ENCODE data around the gene HOXD10. TPM values are rescaled to one million over a fixed set of nuclear protein-coding genes. Genes with fewer than 3 reads are reported as not detected.

HOXD10 gene
- total RNA-seq, 1 experiment from 2014 or later, result 88.6 TPM

GRCh38 chr2:176099159-176099727 is 17.3 kb upstream of the HOXD10 start:
- POLR2A ChIA-PET (ENCODE audit: low non-redundant PET), result no interaction called here
- H3K4me1 ChIP-seq (ENCODE audit: insufficient read depth, low read length, poor library complexity, severe bottlenecking), result peaks cover 55% of the 10 kb centered on the region
- no TSS peak for BruUV-seq (replicated peaks)
- no peaks in the 10 kb centered on the region for H3K27me3 ChIP-seq (replicated peaks; ENCODE audit: insufficient read depth, low read depth, low read length, poor library complexity)
- peaks cover 7% of the 10 kb centered on the region for H3K36me3 ChIP-seq (ENCODE audit: insufficient read depth, low read length, poor library complexity, severe bottlenecking)
- CTCF ChIA-PET, result no interaction called here
- no peak overlapping the region for H3K27ac ChIP-seq (ENCODE audit: low read depth, low read length, poor library complexity, severe bottlenecking)
- DNase-seq (ENCODE audit: low spot score), result no peak
- no peaks in the 10 kb centered on the region for H3K9me3 ChIP-seq (ENCODE audit: low read depth, low read length, poor library complexity, severe bottlenecking)
- intact Hi-C loops (cut with micrococcal nuclease; ENCODE audit: unreplicated experiment), result loop anchor here (5.0 to 10.0 kb wide), 3 partner anchors 1067 to 1397 kb away; partner anchors contain the start of gene CHN1
- no peak overlapping the region for H3K4me3 ChIP-seq (ENCODE audit: low read depth, low read length, poor library complexity, severe bottlenecking)
- TF ChIP-seq EZH2 (IDR thresholded peaks at IDR 0.05; ENCODE audit: borderline replicate concordance, low read depth, low read length, poor library complexity, severe bottlenecking) (no peak), CTCF (conservative IDR thresholded peaks at IDR 0.05; ENCODE audit: low read depth, low read length) (no peak)

DNA sequence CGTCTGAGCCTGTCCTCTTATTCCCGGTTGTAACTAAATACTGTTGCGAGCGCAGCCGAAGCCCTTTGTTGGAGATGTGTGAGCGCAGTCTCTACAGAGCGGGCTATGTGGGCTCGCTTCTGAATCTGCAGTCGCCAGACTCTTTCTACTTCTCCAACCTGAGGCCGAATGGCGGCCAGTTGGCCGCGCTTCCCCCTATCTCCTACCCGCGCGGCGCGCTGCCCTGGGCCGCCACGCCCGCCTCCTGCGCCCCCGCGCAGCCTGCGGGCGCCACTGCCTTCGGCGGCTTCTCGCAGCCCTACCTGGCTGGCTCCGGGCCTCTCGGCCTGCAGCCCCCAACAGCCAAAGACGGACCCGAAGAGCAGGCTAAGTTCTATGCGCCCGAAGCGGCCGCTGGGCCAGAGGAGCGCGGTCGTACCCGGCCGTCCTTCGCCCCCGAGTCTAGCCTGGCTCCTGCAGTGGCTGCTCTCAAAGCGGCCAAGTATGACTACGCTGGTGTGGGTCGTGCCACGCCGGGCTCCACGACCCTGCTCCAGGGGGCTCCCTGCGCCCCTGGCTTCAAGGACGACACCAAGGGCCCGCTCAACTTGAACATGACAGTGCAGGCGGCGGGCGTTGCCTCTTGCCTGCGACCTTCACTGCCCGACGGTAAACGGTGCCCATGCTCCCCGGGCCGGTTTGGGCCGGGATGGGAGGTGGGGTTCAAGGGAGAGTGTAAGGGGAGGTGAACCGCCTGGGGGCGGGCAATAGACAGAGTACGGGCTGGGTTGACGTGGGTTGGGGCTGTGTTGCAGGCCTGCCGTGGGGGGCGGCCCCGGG is 16.6 kb upstream of the HOXD10 start, which contains the start of gene HOXD12:
HOXD12 (plus strand) TSS at position 68 of the 819 bp plus-strand sequence; CDS start at position 75, 7 bp downstream.
- ChIA-PET CTCF (no interaction called here), POLR2A (ENCODE audit: low non-redundant PET) (no interaction called here)
- Histone ChIP-seq H3K4me1 (ENCODE audit: insufficient read depth, low read length, poor library complexity, severe bottlenecking) (peaks cover 49% of the 10 kb centered on the region), H3K27ac (ENCODE audit: low read depth, low read length, poor library complexity, severe bottlenecking) (no peak within 1 kb of the TSS), H3K4me3 (ENCODE audit: low read depth, low read length, poor library complexity, severe bottlenecking) (no peak within 1 kb of the TSS), H3K27me3 (replicated peaks; ENCODE audit: insufficient read depth, low read depth, low read length, poor library complexity) (no peaks in the 10 kb centered on the region), H3K9me3 (ENCODE audit: low read depth, low read length, poor library complexity, severe bottlenecking) (no peaks in the 10 kb centered on the region), H3K36me3 (ENCODE audit: insufficient read depth, low read length, poor library complexity, severe bottlenecking) (peaks cover 1% of the 10 kb centered on the region)
- DNase-seq (ENCODE audit: low spot score), result no peak
- no TSS peak for BruUV-seq (replicated peaks)
- intact Hi-C loops (cut with micrococcal nuclease; ENCODE audit: unreplicated experiment), result loop anchor here (5.0 to 10.0 kb wide), 3 partner anchors 1068 to 1398 kb away; partner anchors contain the start of gene CHN1
- TF ChIP-seq CTCF (conservative IDR thresholded peaks at IDR 0.05; ENCODE audit: low read depth, low read length) (no peak), EZH2 (IDR thresholded peaks at IDR 0.05; ENCODE audit: borderline replicate concordance, low read depth, low read length, poor library complexity, severe bottlenecking) (no peak)

GRCh38 chr2:176100547-176101140 is 15.9 kb upstream of the HOXD10 start:
- BruUV-seq (replicated peaks), result no TSS peak
- DNase-seq (ENCODE audit: low spot score), result no peak
- Histone ChIP-seq H3K4me3 (ENCODE audit: low read depth, low read length, poor library complexity, severe bottlenecking) (no peak overlapping the region), H3K4me1 (ENCODE audit: insufficient read depth, low read length, poor library complexity, severe bottlenecking) (peaks cover 42% of the 10 kb centered on the region), H3K27ac (ENCODE audit: low read depth, low read length, poor library complexity, severe bottlenecking) (no peak overlapping the region), H3K9me3 (ENCODE audit: low read depth, low read length, poor library complexity, severe bottlenecking) (no peaks in the 10 kb centered on the region), H3K27me3 (replicated peaks; ENCODE audit: insufficient read depth, low read depth, low read length, poor library complexity) (no peaks in the 10 kb centered on the region), H3K36me3 (ENCODE audit: insufficient read depth, low read length, poor library complexity, severe bottlenecking) (no peaks in the 10 kb centered on the region)
- ChIA-PET CTCF (no interaction called here), POLR2A (ENCODE audit: low non-redundant PET) (no interaction called here)
- intact Hi-C loops (cut with micrococcal nuclease; ENCODE audit: unreplicated experiment), result no loop called here
- no peak for TF ChIP-seq EZH2 (IDR thresholded peaks at IDR 0.05; ENCODE audit: borderline replicate concordance, low read depth, low read length, poor library complexity, severe bottlenecking)
